Measurements from ENCODE around the gene PGM5. TPM values are rescaled to one million over a fixed set of nuclear protein-coding genes. Genes with fewer than 3 reads are reported as not detected.

The PGM5 gene
- total RNA-seq, 1 experiment from 2014 or later, result not detected

GRCh38 chr9:68472119-68472518 is 115.7 kb downstream of the PGM5 start:
- H3K4me3 ChIP-seq (ENCODE audit: low read depth, low read length, poor library complexity, severe bottlenecking), result no peak overlapping the region
- H3K27ac ChIP-seq (ENCODE audit: low read depth, low read length, poor library complexity, severe bottlenecking), result no peak overlapping the region
- H3K36me3 ChIP-seq (ENCODE audit: insufficient read depth, low read length, poor library complexity, severe bottlenecking), result no peaks in the 10 kb centered on the region
- CTCF ChIA-PET, result no interaction called here
- peaks cover 5% of the 10 kb centered on the region for H3K27me3 ChIP-seq (replicated peaks; ENCODE audit: insufficient read depth, low read depth, low read length, poor library complexity)
- POLR2A ChIA-PET (ENCODE audit: low non-redundant PET), result no interaction called here
- intact Hi-C loops (cut with micrococcal nuclease; ENCODE audit: unreplicated experiment), result no loop called here
- no peak for DNase-seq (ENCODE audit: low spot score)
- no peaks in the 10 kb centered on the region for H3K4me1 ChIP-seq (ENCODE audit: insufficient read depth, low read length, poor library complexity, severe bottlenecking)
- no TSS peak for BruUV-seq (replicated peaks)
- H3K9me3 ChIP-seq (ENCODE audit: low read depth, low read length, poor library complexity, severe bottlenecking), result no peaks in the 10 kb centered on the region
- no peak for TF ChIP-seq CTCF (conservative IDR thresholded peaks at IDR 0.05; ENCODE audit: low read depth, low read length)
- TF ChIP-seq EZH2 (IDR thresholded peaks at IDR 0.05; ENCODE audit: borderline replicate concordance, low read depth, low read length, poor library complexity, severe bottlenecking), result no peak

- Histone ChIP-seq H3K4me3 (ENCODE audit: low read depth, low read length, poor library complexity, severe bottlenecking) (no peak overlapping the region), H3K27me3 (replicated peaks; ENCODE audit: insufficient read depth, low read depth, low read length, poor library complexity) (no peaks in the 10 kb centered on the region), H3K9me3 (ENCODE audit: low read depth, low read length, poor library complexity, severe bottlenecking) (no peaks in the 10 kb centered on the region), H3K4me1 (ENCODE audit: insufficient read depth, low read length, poor library complexity, severe bottlenecking) (no peaks in the 10 kb centered on the region), H3K27ac (ENCODE audit: low read depth, low read length, poor library complexity, severe bottlenecking) (no peak overlapping the region), H3K36me3 (ENCODE audit: insufficient read depth, low read length, poor library complexity, severe bottlenecking) (no peaks in the 10 kb centered on the region)
- TF ChIP-seq EZH2 (IDR thresholded peaks at IDR 0.05; ENCODE audit: borderline replicate concordance, low read depth, low read length, poor library complexity, severe bottlenecking) (no peak), CTCF (conservative IDR thresholded peaks at IDR 0.05; ENCODE audit: low read depth, low read length) (no peak)
- BruUV-seq (replicated peaks), result no TSS peak
- intact Hi-C loops (cut with micrococcal nuclease; ENCODE audit: unreplicated experiment), result no loop called here
- CTCF ChIA-PET, result no interaction called here
- POLR2A ChIA-PET (ENCODE audit: low non-redundant PET), result no interaction called here
- DNase-seq (ENCODE audit: low spot score), result no peak
Observed at GRCh38 chr9:68473790-68474189, 117.4 kb downstream of the PGM5 start.

GRCh38 chr9:68476422-68476821 is 120.0 kb downstream of the PGM5 start:
- Histone ChIP-seq H3K27me3 (replicated peaks; ENCODE audit: insufficient read depth, low read depth, low read length, poor library complexity) (no peaks in the 10 kb centered on the region), H3K36me3 (ENCODE audit: insufficient read depth, low read length, poor library complexity, severe bottlenecking) (no peaks in the 10 kb centered on the region), H3K9me3 (ENCODE audit: low read depth, low read length, poor library complexity, severe bottlenecking) (no peaks in the 10 kb centered on the region), H3K4me1 (ENCODE audit: insufficient read depth, low read length, poor library complexity, severe bottlenecking) (no peaks in the 10 kb centered on the region), H3K27ac (ENCODE audit: low read depth, low read length, poor library complexity, severe bottlenecking) (no peak overlapping the region), H3K4me3 (ENCODE audit: low read depth, low read length, poor library complexity, severe bottlenecking) (no peak overlapping the region)
- no peak for DNase-seq (ENCODE audit: low spot score)
- ChIA-PET POLR2A (ENCODE audit: low non-redundant PET) (no interaction called here), CTCF (no interaction called here)
- intact Hi-C loops (cut with micrococcal nuclease; ENCODE audit: unreplicated experiment), result loop anchor here (2.0 kb wide), 1 partner anchor 20 kb away; no protein-coding TSS in a partner anchor
- TF ChIP-seq CTCF (conservative IDR thresholded peaks at IDR 0.05; ENCODE audit: low read depth, low read length) (no peak), EZH2 (IDR thresholded peaks at IDR 0.05; ENCODE audit: borderline replicate concordance, low read depth, low read length, poor library complexity, severe bottlenecking) (no peak)
- BruUV-seq (replicated peaks), result no TSS peak

Measured in A673 (cell line).